Measurements from ENCODE around the gene FAM170B.
A peak's percentile ranks its signal among the peaks of the same experiment; 100 is the strongest.

FAM170B gene

GRCh38 chr10:49118430-49119074 lies 15.3 kb downstream of the FAM170B start:
- DNase-seq: no peak

GRCh38 chr10:49117376-49118070 lies 16.3 kb downstream of the FAM170B start:
- no peak for DNase-seq

GRCh38 chr10:49116509-49117375 lies 17.1 kb downstream of the FAM170B start:
- DNase-seq: no peak

GRCh38 chr10:49115796-49116508 lies 17.9 kb downstream of the FAM170B start:
- DNase-seq: peak; percentile 53

- DNase-seq: peak; percentile 9
Measured at GRCh38 chr10:49115015-49115795, 18.6 kb downstream of the FAM170B start, which contains the start of gene VSTM4. Gene VSTM4 (minus strand): TSS chr10:49115522. CDS start chr10:49115485, 37 bp downstream.

- no peak for DNase-seq
Measured at GRCh38 chr10:49114718-49115014, 19.2 kb downstream of the FAM170B start.

- no peak for DNase-seq
Measured at GRCh38 chr10:49113741-49114141, 20.1 kb downstream of the FAM170B start.

GRCh38 chr10:49112851-49113250 lies 21.0 kb downstream of the FAM170B start:
- no peak for DNase-seq

- no peak for DNase-seq
Measured at GRCh38 chr10:49112098-49112497, 21.7 kb downstream of the FAM170B start.

GRCh38 chr10:49111320-49111698 lies 22.5 kb downstream of the FAM170B start:
- no peak for DNase-seq

GRCh38 chr10:49110684-49111319 lies 23.0 kb downstream of the FAM170B start:
- no peak for DNase-seq

- DNase-seq: no peak
Measured at GRCh38 chr10:49109669-49110340, 24.0 kb downstream of the FAM170B start.

GRCh38 chr10:49108656-49109055 lies 25.2 kb downstream of the FAM170B start:
- no peak for DNase-seq

- no peak for DNase-seq
Measured at GRCh38 chr10:49107887-49108267, 25.9 kb downstream of the FAM170B start.

GRCh38 chr10:49107111-49107886 lies 26.5 kb downstream of the FAM170B start:
- DNase-seq: no peak

- DNase-seq: no peak
Measured at GRCh38 chr10:49106451-49106850, 27.4 kb downstream of the FAM170B start.

GRCh38 chr10:49105076-49105475 lies 28.7 kb downstream of the FAM170B start:
- no peak for DNase-seq

GRCh38 chr10:49104323-49104722 lies 29.5 kb downstream of the FAM170B start:
- DNase-seq: no peak

GRCh38 chr10:49103761-49104160 lies 30.1 kb downstream of the FAM170B start:
- no peak for DNase-seq

GRCh38 chr10:49099046-49099445 lies 34.8 kb downstream of the FAM170B start:
- DNase-seq: no peak
